T1000 (cell line): ENCODE data around the gene MOB3A.
"Not testable (repeated sequence)": the region's sequence is repeated elsewhere in the genome, so short reads cannot be mapped to it uniquely, and the experiment has no call there.

Experiments
- DNase-seq: peaks from one replicate; lab custom pipeline; 2025; ENCODE audit warnings: mixed read lengths; lab: John Stamatoyannopoulos, UW

Gene MOB3A

GRCh38 chr19:2108251-2109016 is 12.3 kb upstream of the MOB3A start:
- DNase-seq: no peak

- DNase-seq: no peak
Measured at GRCh38 chr19:2103045-2103707, 7.0 kb upstream of the MOB3A start.

- DNase-seq: no peak
Measured at GRCh38 chr19:2101417-2102335, 5.5 kb upstream of the MOB3A start.

- no peak for DNase-seq
Measured at GRCh38 chr19:2100719-2101061, 4.6 kb upstream of the MOB3A start.

GRCh38 chr19:2099937-2100718 is 4.0 kb upstream of the MOB3A start:
- no peak for DNase-seq

GRCh38 chr19:2099054-2099501 is 3.0 kb upstream of the MOB3A start:
- DNase-seq: no peak

- DNase-seq: no peak
Measured at GRCh38 chr19:2097886-2098327, 1.8 kb upstream of the MOB3A start.

GRCh38 chr19:2097203-2097885 is 1.2 kb upstream of the MOB3A start:
- no peak for DNase-seq

- DNase-seq: peak; percentile 99
Measured at GRCh38 chr19:2096480-2097202, 515 bp upstream of the MOB3A start, which contains the start of gene IZUMO4. Gene IZUMO4, plus strand, starts transcription at chr19:2096915. Its CDS starts 31 bp downstream, at chr19:2096946.

- DNase-seq: not testable (repeated sequence)
Measured at GRCh38 chr19:2091926-2092525, 4.1 kb downstream of the MOB3A start.

GRCh38 chr19:2089727-2090053 is 6.4 kb downstream of the MOB3A start:
- DNase-seq: no peak

GRCh38 chr19:2089001-2089711 is 7.0 kb downstream of the MOB3A start:
- peak; percentile 67 for DNase-seq

- DNase-seq: no peak
Measured at GRCh38 chr19:2087621-2088100, 8.5 kb downstream of the MOB3A start.

- DNase-seq: not testable (repeated sequence)
Measured at GRCh38 chr19:2086695-2087620, 9.2 kb downstream of the MOB3A start.

GRCh38 chr19:2084993-2085720 is 11.0 kb downstream of the MOB3A start:
- no peak for DNase-seq

- DNase-seq: no peak
Measured at GRCh38 chr19:2083174-2083854, 12.8 kb downstream of the MOB3A start.
